GM10847 (cell line): ENCODE measurements around the gene RBM20.

Experiments used
- POLR2A ChIP-seq: IDR thresholded peaks from 2 replicates; pipeline ENCODE4 v1.6.1; 2011; ENCODE audit not compliant: insufficient read length; ENCODE audit errors: extremely low read depth

Gene RBM20

DNA sequence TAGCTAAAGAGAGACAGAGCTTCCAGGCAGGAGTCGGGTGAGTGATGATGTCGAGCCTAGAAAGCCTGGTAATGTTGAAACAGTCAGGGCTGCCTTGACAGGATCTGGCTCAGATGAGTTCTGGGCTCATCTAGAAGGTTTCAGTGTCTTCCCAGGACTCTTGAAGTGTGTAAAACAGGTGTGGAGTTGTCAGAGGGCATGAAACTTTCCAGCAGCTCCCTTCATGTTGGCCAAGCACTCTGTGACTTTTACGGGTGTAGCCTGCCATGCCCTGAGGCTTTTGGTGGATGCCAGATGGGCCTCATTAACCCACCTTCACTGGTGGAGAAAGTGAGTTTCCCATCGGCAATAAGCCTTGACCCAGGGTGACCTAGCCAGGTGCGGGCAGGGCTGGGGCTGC, 161.2 kb downstream of the RBM20 start:
- TF ChIP-seq POLR2A, result no peak

DNA sequence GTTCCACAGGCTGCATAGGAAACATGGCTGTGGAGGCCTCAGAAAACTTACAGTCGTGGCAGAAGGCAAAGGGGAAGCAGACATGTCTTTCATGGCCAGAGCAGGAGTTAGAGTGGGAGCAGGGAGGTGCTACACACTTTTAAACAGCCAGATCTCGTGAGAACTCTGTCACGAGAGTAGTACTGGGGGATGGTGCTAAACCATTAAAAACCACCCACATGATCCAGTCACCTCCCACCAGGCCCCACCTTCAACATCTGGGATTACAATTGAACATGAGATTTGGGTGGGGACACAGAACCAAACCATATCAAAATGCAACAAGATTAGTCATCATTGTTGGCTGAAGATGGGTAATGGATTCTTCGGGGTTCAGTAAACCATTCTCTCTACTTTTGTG, 162.2 kb downstream of the RBM20 start:
- no peak for TF ChIP-seq POLR2A

DNA sequence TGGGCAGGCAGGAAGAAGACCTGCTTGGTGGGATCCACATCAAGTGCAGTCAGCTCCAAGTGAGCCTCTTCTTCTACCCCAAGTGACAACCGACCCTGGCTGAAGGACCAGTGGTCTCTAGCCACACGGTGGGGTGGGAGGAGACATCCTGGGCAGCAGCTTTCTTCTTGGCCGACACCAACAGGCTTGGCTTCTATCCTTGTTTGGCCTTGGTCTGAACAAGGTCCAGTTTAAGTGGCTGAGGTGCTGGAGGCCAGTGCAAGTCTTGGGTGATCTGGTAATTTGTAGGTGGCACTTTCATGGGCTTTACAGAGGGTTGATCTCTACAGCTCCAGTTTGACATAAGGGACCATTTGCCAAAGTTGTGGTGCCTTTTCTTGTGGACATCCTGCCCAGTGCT, 164.0 kb downstream of the RBM20 start:
- no peak for TF ChIP-seq POLR2A

DNA sequence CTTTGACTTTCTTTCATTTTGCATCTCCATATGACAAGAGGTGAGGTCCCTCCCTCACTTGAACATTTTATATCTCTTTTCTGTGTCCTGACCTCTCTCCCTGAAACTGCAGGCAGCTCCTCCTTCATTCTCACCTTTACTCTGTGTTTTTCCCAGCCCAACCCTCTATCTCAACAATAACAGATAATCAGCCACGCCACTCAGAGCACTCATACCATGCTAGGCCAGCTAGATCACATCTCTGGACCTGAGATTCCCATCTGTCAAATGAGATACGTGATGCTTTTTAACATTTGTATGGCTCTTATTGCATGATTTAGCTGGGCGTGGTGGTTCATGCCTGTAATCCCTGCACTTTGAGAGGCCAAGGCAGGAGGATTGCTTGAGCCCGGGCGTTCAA, 164.5 kb downstream of the RBM20 start:
- TF ChIP-seq POLR2A, result no peak

DNA sequence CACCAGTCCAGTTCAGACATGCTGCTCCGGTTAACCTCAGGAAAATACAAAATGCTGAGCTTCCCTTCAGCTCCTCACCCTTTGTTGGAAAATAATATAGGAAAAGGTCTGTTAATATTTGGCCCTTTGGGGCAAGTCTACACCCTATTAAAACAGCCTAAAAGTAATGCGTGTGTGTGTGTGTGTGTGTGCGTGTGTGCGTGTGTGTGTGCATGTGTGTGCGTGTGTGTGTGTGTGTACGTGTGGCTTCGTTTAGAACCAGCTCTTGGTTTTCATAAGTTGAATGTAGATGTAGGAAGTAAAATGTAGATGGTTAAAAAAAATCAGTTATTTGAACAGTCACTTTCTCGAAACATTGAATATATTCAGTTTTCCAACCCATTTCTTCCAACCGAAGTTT, 166.5 kb downstream of the RBM20 start:
- TF ChIP-seq POLR2A, result no peak

DNA sequence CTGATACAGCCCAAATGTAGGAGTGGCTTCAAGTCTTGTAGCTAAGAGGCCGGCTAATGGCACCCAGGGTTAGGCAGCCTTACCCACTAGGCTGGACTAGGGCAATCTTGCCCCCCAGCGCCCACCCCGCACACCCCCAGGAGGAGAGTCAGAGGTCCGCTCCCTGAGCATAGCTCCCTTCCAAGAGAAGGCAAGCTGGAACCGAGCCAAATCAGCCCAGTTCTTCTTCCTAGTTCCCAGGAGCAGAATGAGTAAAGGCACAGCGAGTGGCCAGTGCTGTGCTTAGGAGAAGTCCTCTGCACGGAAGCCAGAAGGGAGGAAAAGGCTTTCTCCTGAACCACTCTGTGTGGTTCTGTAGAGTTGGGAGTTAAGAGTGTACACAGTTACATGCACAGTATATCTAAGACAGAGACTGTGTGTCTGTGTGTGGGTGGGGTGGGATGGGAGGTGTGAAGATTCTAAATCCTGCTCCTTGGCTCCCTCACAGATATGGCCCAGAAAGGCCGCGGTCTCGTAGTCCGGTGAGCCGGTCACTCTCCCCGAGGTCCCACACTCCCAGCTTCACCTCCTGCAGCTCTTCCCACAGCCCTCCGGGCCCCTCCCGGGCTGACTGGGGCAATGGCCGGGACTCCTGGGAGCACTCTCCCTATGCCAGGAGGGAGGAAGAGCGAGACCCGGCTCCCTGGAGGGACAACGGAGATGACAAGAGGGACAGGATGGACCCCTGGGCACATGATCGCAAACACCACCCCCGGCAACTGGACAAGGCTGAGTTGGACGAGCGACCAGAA, 167.8 kb downstream of the RBM20 start:
- TF ChIP-seq POLR2A, result no peak

DNA sequence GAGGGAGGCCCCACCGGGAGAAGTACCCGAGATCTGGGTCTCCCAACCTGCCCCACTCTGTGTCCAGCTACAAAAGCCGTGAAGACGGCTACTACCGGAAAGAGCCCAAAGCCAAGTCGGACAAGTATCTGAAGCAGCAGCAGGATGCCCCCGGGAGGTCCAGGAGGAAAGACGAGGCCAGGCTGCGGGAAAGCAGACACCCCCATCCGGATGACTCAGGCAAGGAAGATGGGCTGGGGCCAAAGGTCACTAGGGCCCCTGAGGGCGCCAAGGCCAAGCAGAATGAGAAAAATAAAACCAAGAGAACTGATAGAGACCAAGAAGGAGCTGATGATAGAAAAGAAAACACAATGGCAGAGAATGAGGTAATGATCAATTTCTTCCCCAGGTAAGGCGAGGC, 168.4 kb downstream of the RBM20 start:
- no peak for TF ChIP-seq POLR2A

DNA sequence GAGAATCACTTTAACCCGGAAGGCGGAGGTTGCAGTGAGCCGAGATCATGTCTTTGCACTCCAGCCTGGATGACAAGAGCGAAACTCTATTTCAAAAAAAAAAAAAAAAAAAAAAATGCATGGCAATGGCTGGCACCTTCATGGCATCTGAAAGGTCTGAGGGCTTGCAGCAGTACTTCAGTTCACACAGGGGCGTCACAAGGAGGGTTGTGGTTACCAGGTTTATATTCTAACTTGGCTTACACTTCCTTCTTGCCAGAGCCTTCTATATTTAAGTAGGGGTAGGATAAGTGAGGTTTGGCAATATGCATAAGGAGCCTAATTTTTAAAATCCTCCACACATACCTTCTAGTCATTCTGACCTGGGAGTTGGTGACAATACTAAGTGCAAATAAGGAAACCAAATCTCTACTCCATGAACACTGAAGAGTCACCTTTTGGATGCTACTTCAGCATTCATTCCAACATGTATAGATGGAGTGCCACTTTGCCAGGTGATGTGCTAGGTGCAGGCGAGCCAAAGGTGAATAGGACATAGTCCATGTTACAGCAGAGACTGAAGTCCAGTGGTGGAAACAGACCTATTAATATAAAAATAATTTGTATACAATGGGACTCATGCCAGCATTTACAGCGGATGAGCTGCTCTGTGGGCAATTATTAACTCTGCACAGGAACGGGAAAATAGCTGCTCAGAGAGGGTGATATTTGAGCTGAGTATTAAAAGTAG, 169.8 kb downstream of the RBM20 start:
- no peak for TF ChIP-seq POLR2A

DNA sequence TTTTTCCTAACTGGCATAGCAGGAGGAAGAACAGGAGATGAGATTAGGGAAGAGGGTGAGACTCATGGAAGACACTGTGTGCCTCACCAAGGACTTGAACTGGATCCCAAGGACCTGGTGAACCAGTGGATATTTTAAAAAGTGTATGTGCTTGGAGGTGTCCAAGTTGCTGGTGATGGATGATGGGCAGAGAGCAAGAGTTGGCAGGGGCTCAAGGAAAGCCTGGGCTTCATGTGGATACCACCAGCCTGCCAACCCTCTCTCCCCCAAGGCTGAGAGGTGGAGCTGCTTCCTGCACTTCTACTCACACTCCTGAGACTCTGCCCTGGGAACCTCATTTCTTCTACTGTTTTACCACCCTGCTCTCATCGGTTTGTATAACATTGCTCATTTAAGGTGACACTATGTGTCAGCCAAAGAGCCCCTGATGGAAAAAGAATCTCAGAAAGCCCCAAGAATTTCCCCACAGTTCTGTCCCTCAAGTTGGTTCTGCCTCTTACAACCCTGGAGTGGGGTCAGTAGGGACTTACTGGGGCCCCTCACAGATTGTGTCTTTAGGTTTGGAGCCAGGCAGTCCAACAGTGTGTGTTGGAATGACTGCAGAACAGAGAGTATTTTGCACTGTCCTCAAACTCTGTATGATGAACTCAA, 171.3 kb downstream of the RBM20 start:
- no peak for TF ChIP-seq POLR2A

DNA sequence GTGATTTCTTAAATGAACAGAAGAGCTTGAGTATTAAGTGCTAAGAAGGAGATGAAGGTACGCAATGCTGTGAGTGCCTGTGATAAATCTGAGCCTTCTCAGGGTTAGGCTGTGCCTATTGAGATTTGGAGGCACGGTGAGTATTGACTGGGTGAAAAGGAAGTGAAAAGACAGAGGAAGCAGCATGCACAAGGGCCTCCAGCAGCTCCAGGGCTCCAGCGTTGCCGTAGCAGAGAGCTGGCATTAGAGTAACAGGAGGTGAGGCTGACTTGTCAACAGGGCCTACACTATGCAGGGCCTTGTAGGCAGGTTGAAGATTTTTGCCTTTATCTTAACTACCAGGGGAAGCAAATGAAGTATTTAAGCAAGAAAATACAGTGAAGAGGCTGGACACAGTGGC, 173.5 kb downstream of the RBM20 start:
- TF ChIP-seq POLR2A, result no peak

DNA sequence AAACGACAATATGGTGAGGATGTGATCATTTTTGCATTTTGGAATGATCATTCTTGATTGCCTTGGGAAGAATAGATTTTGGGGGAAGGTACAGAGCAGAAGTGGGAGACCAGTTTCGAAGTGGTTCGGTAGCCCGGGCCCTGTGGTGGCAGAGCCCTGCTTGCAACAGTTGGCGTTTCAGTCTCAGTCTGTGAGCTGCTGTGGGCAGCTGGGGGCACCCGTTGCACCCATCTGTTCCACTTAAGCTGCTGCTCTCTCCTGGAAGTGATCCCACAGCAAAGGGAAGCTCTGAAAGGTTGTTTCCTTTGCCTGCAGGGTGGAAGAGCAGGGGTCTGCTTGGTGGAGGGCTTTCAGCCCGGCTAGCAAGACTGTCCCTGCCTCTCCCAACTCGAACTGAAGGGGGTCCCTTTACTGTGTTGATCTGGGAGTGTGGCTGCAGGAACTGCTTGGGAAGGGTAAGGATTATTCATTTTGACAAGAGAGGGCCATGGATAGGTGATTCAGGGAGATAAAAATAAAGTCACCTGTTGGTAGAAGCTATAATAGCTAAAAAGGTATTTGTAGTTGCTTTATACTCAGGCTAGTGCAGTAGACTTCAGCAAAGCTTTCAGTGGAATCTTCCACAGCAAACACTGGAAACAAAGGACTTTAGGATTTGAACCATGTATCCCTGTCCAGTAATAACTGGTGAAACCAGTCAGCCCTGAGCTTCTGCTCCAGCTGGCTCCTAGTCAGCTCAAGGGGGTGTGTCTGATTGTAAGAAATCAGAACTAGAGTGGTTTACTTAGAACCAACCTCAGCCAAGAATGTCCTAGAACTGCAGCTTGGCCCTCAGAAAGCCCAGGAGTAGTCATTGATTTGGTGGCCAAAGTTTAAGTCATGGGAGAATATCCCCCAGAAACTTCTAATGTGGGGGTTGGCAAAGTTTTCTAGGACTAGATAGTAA, 174.4 kb downstream of the RBM20 start:
- TF ChIP-seq POLR2A, result no peak

DNA sequence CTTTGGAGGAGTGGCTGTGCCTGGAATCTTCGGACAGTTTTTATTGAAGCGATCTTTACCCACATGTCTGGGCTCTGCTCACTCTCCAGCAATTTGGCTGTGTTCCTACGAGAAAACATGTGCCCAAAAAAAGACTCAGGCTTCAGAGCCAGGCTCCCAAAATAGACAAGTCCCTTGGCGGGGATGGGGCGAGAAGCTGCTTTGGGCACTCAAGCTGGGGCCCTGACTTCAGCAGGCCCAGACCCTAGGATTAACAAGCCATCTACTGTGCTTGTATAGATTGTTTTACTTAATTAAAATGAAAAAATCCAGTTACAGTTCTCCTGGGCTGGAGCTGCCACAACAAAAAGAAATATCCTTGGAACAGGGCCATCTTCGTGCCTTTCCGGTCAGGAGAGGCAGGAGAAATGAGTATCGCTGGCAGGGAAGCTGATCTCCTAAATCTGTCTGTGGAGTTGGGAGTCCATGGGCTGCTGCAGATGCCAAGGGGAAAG, 176.2 kb downstream of the RBM20 start:
- no peak for TF ChIP-seq POLR2A

DNA sequence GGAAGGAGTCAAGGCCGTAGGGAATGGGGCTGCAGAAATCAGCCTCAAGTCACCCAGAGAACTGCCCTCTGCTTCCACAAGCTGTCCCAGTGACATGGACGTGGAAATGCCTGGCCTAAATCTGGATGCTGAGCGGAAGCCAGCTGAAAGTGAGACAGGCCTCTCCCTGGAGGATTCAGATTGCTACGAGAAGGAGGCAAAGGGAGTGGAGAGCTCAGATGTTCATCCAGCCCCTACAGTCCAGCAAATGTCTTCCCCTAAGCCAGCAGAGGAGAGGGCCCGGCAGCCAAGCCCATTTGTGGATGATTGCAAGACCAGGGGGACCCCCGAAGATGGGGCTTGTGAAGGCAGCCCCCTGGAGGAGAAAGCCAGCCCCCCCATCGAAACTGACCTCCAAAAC, 177.4 kb downstream of the RBM20 start:
- TF ChIP-seq POLR2A, result no peak

DNA sequence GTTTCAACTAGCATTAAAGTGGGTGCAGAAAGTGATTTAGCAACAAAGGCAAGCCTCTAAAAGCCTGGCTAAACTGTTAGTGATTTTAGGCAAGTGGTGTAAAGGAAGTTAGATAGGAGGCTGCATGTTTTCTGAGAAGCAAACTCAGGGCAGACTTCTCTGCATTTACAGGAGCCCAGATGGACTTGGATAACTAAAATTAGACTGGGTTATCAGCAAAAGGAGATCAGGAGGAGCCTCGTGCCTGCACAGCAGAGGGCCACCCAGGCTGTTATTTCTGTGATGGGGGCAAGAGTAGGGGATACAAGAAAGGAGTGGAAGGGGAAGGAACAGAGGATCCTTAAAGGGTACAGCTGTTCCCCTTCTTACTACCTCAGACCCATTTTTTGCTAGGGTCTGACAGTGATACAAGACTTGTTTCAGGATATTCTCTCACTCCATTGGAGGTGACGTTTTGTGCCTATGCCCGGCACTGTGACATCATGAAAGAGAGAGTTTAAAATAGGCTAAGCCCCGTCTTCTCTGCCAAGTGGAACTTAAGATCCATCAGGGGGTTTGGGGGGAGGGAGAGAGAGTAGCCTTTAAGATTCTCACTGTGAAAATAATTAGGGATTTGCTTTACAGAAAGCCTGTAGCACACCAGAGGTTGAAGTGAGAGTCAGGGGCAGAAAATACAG, 178.0 kb downstream of the RBM20 start:
- no peak for TF ChIP-seq POLR2A
